ENCODE measurements around the gene MEG3. TPM values are rescaled to one million over a fixed set of nuclear protein-coding genes. Genes with fewer than 3 reads are reported as not detected.

Gene MEG3
- total RNA-seq, 1 experiment from 2014 or later = not detected

DNA sequence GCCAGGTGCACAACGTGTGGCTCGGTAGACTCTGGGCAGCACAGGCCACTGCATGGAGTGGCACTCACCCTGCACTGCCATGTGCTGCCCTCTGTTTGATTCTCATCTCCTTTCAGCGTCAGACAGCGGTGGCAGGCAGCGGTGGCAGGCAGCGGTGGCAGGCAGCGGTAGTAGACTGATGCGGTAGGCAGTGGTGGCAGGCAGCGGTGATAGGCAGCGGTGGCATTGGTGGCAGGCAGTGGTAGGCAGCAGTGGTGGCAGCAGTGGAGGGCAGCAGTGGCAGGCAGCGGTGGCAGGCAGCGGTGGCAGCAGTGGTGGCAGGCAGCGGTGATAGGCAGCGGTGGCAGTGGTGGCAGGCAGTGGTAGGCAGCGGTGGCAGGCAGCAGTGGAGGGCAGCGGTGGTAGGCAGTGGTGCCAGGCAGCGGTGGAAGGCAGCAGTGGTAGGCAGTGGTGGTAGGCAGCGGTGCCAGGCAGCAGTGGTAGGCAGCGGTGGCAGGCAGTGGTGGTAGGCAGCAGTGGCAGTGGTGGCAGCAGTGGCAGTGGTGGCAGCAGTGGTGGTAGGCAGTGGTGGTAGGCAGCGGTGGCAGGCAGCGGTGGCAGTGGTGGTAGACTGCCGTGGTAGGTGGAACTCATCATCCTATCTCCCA, 6.0 kb upstream of the MEG3 start:
- Mint-ChIP-seq H3K4me1 (ENCODE audit: low read depth, unreplicated experiment) (no peaks in the 10 kb centered on the region), H3K36me3 (ENCODE audit: insufficient read depth, unreplicated experiment) (no peaks in the 10 kb centered on the region), H3K27me3 (ENCODE audit: unreplicated experiment) (no peaks in the 10 kb centered on the region), H3K9me3 (ENCODE audit: low read depth, unreplicated experiment) (no peaks in the 10 kb centered on the region), H3K27ac (ENCODE audit: unreplicated experiment) (no peak overlapping the region), H3K4me3 (ENCODE audit: low read depth, unreplicated experiment) (no peak overlapping the region)
- no peak for TF ChIP-seq CTCF (IDR thresholded peaks at IDR 0.05; ENCODE audit: unreplicated experiment)
- intact Hi-C loops (cut with micrococcal nuclease; ENCODE audit: unreplicated experiment) = no loop called here
- CTCF ChIA-PET = no interaction called here
- no peak for DNase-seq
- BruUV-seq (replicated peaks) = no TSS peak

GRCh38 chr14:100820957-100821356, 5.0 kb upstream of the MEG3 start:
- Mint-ChIP-seq H3K4me1 (ENCODE audit: low read depth, unreplicated experiment) (no peaks in the 10 kb centered on the region), H3K27ac (ENCODE audit: unreplicated experiment) (no peak overlapping the region), H3K36me3 (ENCODE audit: insufficient read depth, unreplicated experiment) (no peaks in the 10 kb centered on the region), H3K4me3 (ENCODE audit: low read depth, unreplicated experiment) (no peak overlapping the region), H3K27me3 (ENCODE audit: unreplicated experiment) (no peaks in the 10 kb centered on the region), H3K9me3 (ENCODE audit: low read depth, unreplicated experiment) (peaks cover 2% of the 10 kb centered on the region)
- BruUV-seq (replicated peaks) = no TSS peak
- no peak for DNase-seq
- CTCF ChIA-PET = interaction anchor here (0.6 kb wide), 1 partner anchor 84 kb away, joined by 3 read pairs; no protein-coding TSS in a partner anchor
- no peak for TF ChIP-seq CTCF (IDR thresholded peaks at IDR 0.05; ENCODE audit: unreplicated experiment)
- intact Hi-C loops (cut with micrococcal nuclease; ENCODE audit: unreplicated experiment) = no loop called here

GRCh38 chr14:100822013-100822412, 3.9 kb upstream of the MEG3 start:
- CTCF ChIA-PET = no interaction called here
- TF ChIP-seq CTCF (IDR thresholded peaks at IDR 0.05; ENCODE audit: unreplicated experiment) = no peak
- no peaks in the 10 kb centered on the region for H3K27me3 Mint-ChIP-seq (ENCODE audit: unreplicated experiment)
- H3K4me3 Mint-ChIP-seq (ENCODE audit: low read depth, unreplicated experiment) = no peak overlapping the region
- no peak for DNase-seq
- no peaks in the 10 kb centered on the region for H3K4me1 Mint-ChIP-seq (ENCODE audit: low read depth, unreplicated experiment)
- H3K36me3 Mint-ChIP-seq (ENCODE audit: insufficient read depth, unreplicated experiment) = no peaks in the 10 kb centered on the region
- intact Hi-C loops (cut with micrococcal nuclease; ENCODE audit: unreplicated experiment) = no loop called here
- peaks cover 2% of the 10 kb centered on the region for H3K9me3 Mint-ChIP-seq (ENCODE audit: low read depth, unreplicated experiment)
- BruUV-seq (replicated peaks) = no TSS peak
- H3K27ac Mint-ChIP-seq (ENCODE audit: unreplicated experiment) = no peak overlapping the region

DNA sequence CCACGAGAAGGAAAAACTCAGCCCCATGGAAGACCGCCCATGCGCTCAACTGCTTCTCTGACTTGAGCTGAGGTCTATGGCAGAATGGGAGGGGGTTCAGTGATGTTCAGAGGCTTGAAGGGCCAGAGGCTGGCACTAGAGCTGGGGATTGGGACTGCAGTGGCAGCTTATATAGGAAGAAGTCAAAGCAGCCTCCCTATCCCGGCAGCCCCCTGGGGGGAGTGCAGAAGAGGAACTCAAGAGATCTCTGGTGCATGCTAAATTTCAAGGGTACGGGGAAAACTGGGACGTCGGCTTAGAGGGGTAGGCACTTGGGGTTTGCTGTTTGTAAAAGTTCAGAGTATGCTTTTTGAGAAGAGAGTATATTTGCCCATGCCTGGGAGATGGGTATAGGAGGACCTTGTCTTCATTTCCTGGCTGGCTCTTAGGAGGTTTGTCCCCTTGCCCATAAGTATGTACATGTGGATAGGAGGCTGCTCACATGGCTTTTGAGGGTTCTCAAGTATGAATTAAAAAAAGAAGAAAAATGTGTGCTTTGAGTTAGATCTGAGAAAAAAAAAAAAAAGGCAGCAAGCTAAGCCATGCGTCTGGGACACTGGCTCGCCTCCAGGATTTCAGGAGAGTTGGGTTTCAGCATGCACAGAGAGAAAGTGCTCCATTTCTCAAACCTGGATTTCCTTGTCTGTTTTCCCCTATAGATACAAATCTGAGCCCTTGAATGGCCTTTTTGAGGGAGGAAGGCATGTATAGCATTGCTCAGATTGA, 3.2 kb upstream of the MEG3 start:
- H3K4me1 Mint-ChIP-seq (ENCODE audit: low read depth, unreplicated experiment) = no peaks in the 10 kb centered on the region
- peaks cover 5% of the 10 kb centered on the region for H3K9me3 Mint-ChIP-seq (ENCODE audit: low read depth, unreplicated experiment)
- H3K36me3 Mint-ChIP-seq (ENCODE audit: insufficient read depth, unreplicated experiment) = no peaks in the 10 kb centered on the region
- CTCF ChIA-PET = no interaction called here
- no peak overlapping the region for H3K27ac Mint-ChIP-seq (ENCODE audit: unreplicated experiment)
- no peak overlapping the region for H3K4me3 Mint-ChIP-seq (ENCODE audit: low read depth, unreplicated experiment)
- H3K27me3 Mint-ChIP-seq (ENCODE audit: unreplicated experiment) = no peaks in the 10 kb centered on the region
- TF ChIP-seq CTCF (IDR thresholded peaks at IDR 0.05; ENCODE audit: unreplicated experiment) = no peak
- intact Hi-C loops (cut with micrococcal nuclease; ENCODE audit: unreplicated experiment) = no loop called here
- BruUV-seq (replicated peaks) = no TSS peak
- DNase-seq = no peak

Measured in Calu3 (cell line).